Stimulated activated CD8-positive, alpha-beta memory T cell treated with anti-CD3 and anti-CD28 coated beads, Interleukin-4, amount 100 ng/mL, for 48 hours (primary cell): Measurements from ENCODE around the gene KRTAP4-12.
"Not testable (repeated sequence)": the region's sequence is repeated elsewhere in the genome, so short reads cannot be mapped to it uniquely, and the experiment has no call there.

ENCODE experiments used
- DNase-seq: peaks from one replicate; pipeline ENCODE4 v3.0.0-alpha.2; 2020

Gene KRTAP4-12

GRCh38 chr17:41084100-41084856 lies 39.7 kb downstream of the KRTAP4-12 start, which contains the start of gene KRTAP4-7:
Gene KRTAP4-7, plus strand, starts transcription at chr17:41084150. Its CDS starts 57 bp downstream, at chr17:41084207.
- DNase-seq = not testable (repeated sequence)

GRCh38 chr17:41083427-41083826 lies 40.6 kb downstream of the KRTAP4-12 start:
- DNase-seq = not testable (repeated sequence)

GRCh38 chr17:41082626-41083025 lies 41.4 kb downstream of the KRTAP4-12 start:
- DNase-seq = no peak

GRCh38 chr17:41076788-41077187 lies 47.2 kb downstream of the KRTAP4-12 start:
- DNase-seq = no peak

- no peak for DNase-seq
Observed at GRCh38 chr17:41073676-41074075, 50.3 kb downstream of the KRTAP4-12 start.
